Measurements from ENCODE around the gene IQGAP3. TPM values are rescaled to one million over a fixed set of nuclear protein-coding genes. Genes with fewer than 3 reads are reported as not detected.

Gene IQGAP3
- total and polyA plus RNA-seq, 12 donors, result 0.07 to 3.8 (median 0.23) TPM

GRCh38 chr1:156530006-156530405 is 42.4 kb downstream of the IQGAP3 start:
- TF ChIP-seq, protein P1, sequence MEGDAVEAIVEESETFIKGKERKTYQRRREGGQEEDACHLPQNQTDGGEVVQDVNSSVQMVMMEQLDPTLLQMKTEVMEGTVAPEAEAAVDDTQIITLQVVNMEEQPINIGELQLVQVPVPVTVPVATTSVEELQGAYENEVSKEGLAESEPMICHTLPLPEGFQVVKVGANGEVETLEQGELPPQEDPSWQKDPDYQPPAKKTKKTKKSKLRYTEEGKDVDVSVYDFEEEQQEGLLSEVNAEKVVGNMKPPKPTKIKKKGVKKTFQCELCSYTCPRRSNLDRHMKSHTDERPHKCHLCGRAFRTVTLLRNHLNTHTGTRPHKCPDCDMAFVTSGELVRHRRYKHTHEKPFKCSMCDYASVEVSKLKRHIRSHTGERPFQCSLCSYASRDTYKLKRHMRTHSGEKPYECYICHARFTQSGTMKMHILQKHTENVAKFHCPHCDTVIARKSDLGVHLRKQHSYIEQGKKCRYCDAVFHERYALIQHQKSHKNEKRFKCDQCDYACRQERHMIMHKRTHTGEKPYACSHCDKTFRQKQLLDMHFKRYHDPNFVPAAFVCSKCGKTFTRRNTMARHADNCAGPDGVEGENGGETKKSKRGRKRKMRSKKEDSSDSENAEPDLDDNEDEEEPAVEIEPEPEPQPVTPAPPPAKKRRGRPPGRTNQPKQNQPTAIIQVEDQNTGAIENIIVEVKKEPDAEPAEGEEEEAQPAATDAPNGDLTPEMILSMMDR (IDR thresholded peaks at IDR 0.05), result no peak
- H3K27ac ChIP-seq, result no peak overlapping the region
- H3K9me3 ChIP-seq, result no peaks in the 10 kb centered on the region
- H3K36me3 ChIP-seq, result peaks cover 0 to 24% (median 0%) of the 10 kb centered on the region in 9 donors
- H3K27me3 ChIP-seq, result no peaks in the 10 kb centered on the region
- H3K4me3 ChIP-seq, result no peak overlapping the region
- peaks cover 0 to 12% (median 4%) of the 10 kb centered on the region in 9 donors for H3K4me1 ChIP-seq
- intact Hi-C loops (cut with DNase I), result no loop called here
- DNase-seq (no peak), ATAC-seq (no peak)
- WGBS, 2 donors, result 97 to 98% methylated on average over 18 of the region's 18 CpGs

GRCh38 chr1:156528875-156529425 is 43.4 kb downstream of the IQGAP3 start:
- WGBS, 2 donors, result 94 to 97% methylated on average over 8 of the region's 8 CpGs
- no peak for ATAC-seq
- Histone ChIP-seq H3K4me3 (no peak overlapping the region), H3K27ac (no peak overlapping the region), H3K27me3 (no peaks in the 10 kb centered on the region), H3K9me3 (no peaks in the 10 kb centered on the region), H3K36me3 (peaks cover 0 to 18% (median 0%) of the 10 kb centered on the region in 9 donors), H3K4me1 (peaks cover 0 to 22% (median 8%) of the 10 kb centered on the region in 9 donors)
- no peak for DNase-seq
- intact Hi-C loops (cut with DNase I), result loop anchor here in 1 of 10 donors (5.0 kb wide), 1 partner anchor 38 kb away; no protein-coding TSS in a partner anchor
- TF ChIP-seq, protein P1 (IDR thresholded peaks at IDR 0.05), result no peak

- 70 to 88% methylated on average over 5 of the region's 5 CpGs for WGBS, 2 donors
- no peaks in the 10 kb centered on the region for H3K9me3 ChIP-seq
- no peak for ATAC-seq
- H3K4me3 ChIP-seq, result no peak overlapping the region
- DNase-seq, result no peak
- peaks cover 0 to 22% (median 8%) of the 10 kb centered on the region in 9 donors for H3K4me1 ChIP-seq
- TF ChIP-seq, protein P1 (IDR thresholded peaks at IDR 0.05), result no peak
- intact Hi-C loops (cut with DNase I), result loop anchor here in 1 of 10 donors (5.0 kb wide), 1 partner anchor 39 kb away; no protein-coding TSS in a partner anchor
- H3K36me3 ChIP-seq, result peaks cover 0 to 13% (median 0%) of the 10 kb centered on the region in 9 donors
- H3K27ac ChIP-seq, result no peak overlapping the region
- no peaks in the 10 kb centered on the region for H3K27me3 ChIP-seq
These were observed 44.1 kb downstream of the IQGAP3 start for GRCh38 chr1:156528231-156528630.

DNA sequence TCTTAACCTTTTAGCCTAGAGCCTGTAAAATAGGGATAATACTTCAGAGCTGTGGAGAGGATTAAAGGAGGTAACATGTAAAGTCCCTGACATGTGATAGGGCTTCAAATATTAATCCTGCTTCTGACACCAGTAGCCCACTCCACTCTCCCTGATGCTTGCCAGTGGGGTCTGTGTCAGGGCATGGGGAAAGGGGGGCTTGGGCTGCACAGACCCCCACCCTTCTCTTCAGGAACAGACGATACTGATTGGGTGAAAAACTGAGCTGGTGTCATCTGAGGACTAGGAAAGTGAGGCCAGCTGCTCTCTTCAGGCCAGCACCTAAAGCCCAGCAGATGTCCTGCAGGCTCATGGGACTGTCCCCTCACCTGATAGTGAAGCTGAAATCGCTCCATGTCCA is 44.8 kb downstream of the IQGAP3 start:
- Histone ChIP-seq H3K4me1 (peaks cover 0 to 22% (median 8%) of the 10 kb centered on the region in 9 donors), H3K27ac (no peak overlapping the region), H3K36me3 (peaks cover 0 to 11% (median 0%) of the 10 kb centered on the region in 9 donors), H3K27me3 (no peaks in the 10 kb centered on the region), H3K9me3 (no peaks in the 10 kb centered on the region), H3K4me3 (no peak overlapping the region)
- DNase-seq (no peak), ATAC-seq (no peak)
- WGBS, 2 donors, result 81 to 95% methylated on average over 2 of the region's 2 CpGs
- TF ChIP-seq, protein P1 (IDR thresholded peaks at IDR 0.05), result no peak
- intact Hi-C loops (cut with DNase I), result loop anchor here in 1 of 10 donors (5.0 kb wide), 1 partner anchor 40 kb away; no protein-coding TSS in a partner anchor
